Measurements from ENCODE around the gene SOHLH2. TPM values are rescaled to one million over a fixed set of nuclear protein-coding genes. Genes with fewer than 3 reads are reported as not detected.
A peak's percentile ranks its signal among the peaks of the same experiment; 100 is the strongest.

SOHLH2 gene
- total and polyA plus RNA-seq, 4 experiments from 2014 or later: not detected

DNA sequence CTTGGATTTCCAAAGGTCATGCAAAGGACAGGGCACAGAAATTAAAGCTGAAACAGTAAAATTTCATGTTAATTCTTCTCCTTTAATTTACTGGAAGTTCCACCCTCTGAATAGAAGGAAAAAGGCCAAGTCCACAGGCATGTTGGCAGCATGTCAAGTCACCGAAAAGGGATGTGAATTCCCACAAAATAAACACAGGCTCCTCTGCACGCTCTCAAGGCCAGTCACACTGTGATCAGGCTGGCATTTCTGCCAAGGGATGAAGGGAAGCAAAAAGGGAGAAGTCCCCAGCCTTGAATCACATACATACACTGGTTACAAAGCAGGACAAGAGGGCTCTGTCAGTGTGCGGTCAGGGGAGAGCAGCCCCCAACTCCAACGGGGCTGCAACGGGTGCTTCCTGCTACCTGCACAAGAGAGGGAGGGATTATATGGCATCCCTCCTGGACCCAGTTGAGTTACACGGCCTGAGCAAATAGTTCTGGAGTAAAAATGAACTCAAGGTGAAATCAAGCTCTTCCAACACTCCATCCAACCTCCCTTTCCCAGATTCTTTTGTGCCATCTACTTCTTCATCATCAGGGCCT, 90.0 kb downstream of the SOHLH2 start:
- intact Hi-C loops (cut with micrococcal nuclease): no loop called here
- peaks cover 0 to 3% (median 0%) of the 10 kb centered on the region in 8 donors for H3K9me3 Mint-ChIP-seq
- no peak for DNase-seq
- Histone ChIP-seq H3K36me3 (ENCODE audit: insufficient read depth, low read length) (no peaks in the 10 kb centered on the region), H3K4me1 (ENCODE audit: insufficient read depth, low read length) (no peaks in the 10 kb centered on the region), H3K27me3 (ENCODE audit: insufficient read depth, low read length) (no peaks in the 10 kb centered on the region), H3K9me3 (ENCODE audit: control insufficient read depth in 1 of 2, low read length in 2 of 2) (no peaks in the 10 kb centered on the region), H3K4me3 (ENCODE audit: low read length in 2 of 2) (no peak overlapping the region), H3K27ac (ENCODE audit: low read depth, low read length) (no peak overlapping the region)
- POLR2A ChIA-PET (ENCODE audit: partially characterized antibody): no interaction called here
- H3K4me1 Mint-ChIP-seq: no peaks in the 10 kb centered on the region
- no peaks in the 10 kb centered on the region for H3K27me3 Mint-ChIP-seq
- peak overlapping the region in 1 of 7 donors; percentile 13 for H3K27ac Mint-ChIP-seq
- CTCF ChIA-PET (ENCODE audit: partially characterized antibody): no interaction called here
- no peaks in the 10 kb centered on the region for H3K36me3 Mint-ChIP-seq
- H3K4me3 Mint-ChIP-seq: no peak overlapping the region

Other genes starting within 250 kb of the SOHLH2 start
- not detected for gene DCLK1, start 83.2 kb downstream of the SOHLH2 start, total RNA-seq
- gene DCLK1, start 83.2 kb downstream of the SOHLH2 start, polyA plus RNA-seq: not detected
- gene CCDC169, start 83.3 kb upstream of the SOHLH2 start, total RNA-seq: not detected
- not detected for gene CCDC169, start 83.3 kb upstream of the SOHLH2 start, polyA plus RNA-seq
- gene SPART, start 131.8 kb upstream of the SOHLH2 start, total RNA-seq: 10 to 100 TPM; 62.4 to 67.0 TPM
- gene SPART, start 131.8 kb upstream of the SOHLH2 start, polyA plus RNA-seq: 10 to 100 TPM; 44.7 to 50.3 TPM
- gene CCNA1, start 217.9 kb upstream of the SOHLH2 start, total RNA-seq: not detected
- gene CCNA1, start 217.9 kb upstream of the SOHLH2 start, polyA plus RNA-seq: not detected

All from CD4-positive, alpha-beta memory T cell (primary cell).